ENCODE results near the gene DIS3L2.
"Not testable (repeated sequence)": the region's sequence is repeated elsewhere in the genome, so short reads cannot be mapped to it uniquely, and the experiment has no call there.

DIS3L2 gene

DNA sequence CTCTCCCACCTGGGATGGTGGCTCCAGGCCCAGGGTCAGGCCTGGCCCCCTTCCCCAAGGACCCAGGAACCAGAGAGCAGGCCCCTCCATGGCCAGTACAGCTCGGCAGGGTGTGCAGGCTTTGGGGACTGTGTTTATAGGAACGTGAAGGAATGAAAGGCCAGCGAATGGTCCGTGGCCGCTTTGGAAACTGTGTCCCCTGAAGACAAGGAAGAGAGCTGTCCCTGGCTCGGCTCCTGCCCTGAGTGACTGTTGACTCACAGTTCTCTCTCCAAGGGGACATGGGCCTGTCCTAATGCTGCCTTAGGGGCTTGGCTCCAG lies 373.3 kb downstream of the DIS3L2 start:
- DNase-seq (ENCODE audit: low read depth) = not testable (repeated sequence)

DNA sequence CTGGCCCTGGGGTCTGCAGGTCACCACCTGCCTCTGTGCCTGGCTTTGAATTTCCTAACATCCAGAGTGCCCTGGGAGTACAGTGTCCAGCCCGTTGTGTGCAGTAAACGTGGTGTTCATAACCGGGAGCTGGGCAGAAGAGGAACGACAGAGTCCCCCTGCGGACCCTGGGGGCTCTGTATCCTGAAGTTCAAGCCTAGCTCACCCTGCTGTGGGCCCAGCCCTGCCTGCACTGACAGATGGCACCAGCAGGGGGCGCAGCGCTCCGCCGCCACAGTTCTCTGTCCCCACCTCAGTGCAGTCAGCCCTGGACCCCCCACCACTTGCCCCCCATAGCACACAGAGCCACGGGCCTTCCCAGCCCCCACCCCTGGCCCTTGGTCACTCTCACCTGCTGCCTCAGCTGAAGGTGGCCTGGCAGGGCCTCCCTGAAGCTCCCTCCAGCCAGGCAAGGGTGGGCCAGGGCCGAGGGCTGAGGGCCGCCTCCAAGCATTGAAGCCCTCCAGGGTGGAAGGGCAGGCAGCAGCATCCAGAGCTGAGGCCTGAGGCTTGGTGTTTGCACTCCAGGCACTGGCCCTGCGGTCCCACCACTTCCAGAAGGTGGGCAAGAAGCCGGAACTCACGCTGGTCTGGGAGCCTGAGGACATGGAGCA lies 373.8 kb downstream of the DIS3L2 start:
- DNase-seq (ENCODE audit: low read depth) = not testable (repeated sequence)

DNA sequence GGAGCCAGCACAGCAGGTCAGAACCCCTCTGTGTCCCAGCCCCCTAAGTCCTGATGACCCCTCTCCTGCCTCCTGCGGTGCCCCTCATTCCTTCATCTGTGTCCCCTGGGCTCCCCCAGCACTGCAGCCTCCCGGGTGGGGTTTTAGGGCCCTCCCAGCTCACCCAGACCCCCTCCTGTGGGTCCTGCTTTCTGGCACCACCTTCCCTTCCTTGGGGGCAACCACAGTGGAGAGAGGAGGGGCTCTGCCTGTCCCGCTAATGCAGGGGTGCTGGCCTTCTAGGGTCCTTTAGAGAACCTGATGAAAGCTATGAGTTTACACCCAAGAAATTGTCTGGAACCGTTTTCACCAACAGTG lies 374.3 kb downstream of the DIS3L2 start:
- DNase-seq (ENCODE audit: low read depth) = no peak

DNA sequence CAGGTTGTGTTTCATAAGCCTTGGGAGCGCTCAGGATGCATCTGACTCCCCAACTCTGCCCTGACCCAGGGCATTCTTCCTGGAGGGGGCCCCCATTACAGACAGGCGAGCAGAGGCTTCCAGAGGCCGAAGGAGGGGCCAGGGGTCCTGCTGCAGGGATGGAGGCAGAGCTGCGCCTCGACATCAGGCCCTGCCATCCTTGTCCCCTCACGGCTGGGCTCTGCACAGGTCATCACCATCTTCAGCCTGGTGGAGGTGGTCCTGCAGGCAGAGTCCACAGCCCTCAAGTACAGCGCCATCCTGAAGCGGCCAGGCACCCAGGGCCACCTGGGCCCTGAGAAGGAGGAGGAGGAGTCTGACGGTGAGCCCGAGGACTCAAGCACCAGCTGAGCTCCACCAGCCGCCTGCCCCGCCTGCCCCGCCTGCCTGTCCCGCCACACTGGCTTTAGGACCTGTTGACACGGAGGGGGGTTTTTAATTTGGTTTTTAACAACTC lies 374.8 kb downstream of the DIS3L2 start:
- no peak for DNase-seq (ENCODE audit: low read depth)

DNA sequence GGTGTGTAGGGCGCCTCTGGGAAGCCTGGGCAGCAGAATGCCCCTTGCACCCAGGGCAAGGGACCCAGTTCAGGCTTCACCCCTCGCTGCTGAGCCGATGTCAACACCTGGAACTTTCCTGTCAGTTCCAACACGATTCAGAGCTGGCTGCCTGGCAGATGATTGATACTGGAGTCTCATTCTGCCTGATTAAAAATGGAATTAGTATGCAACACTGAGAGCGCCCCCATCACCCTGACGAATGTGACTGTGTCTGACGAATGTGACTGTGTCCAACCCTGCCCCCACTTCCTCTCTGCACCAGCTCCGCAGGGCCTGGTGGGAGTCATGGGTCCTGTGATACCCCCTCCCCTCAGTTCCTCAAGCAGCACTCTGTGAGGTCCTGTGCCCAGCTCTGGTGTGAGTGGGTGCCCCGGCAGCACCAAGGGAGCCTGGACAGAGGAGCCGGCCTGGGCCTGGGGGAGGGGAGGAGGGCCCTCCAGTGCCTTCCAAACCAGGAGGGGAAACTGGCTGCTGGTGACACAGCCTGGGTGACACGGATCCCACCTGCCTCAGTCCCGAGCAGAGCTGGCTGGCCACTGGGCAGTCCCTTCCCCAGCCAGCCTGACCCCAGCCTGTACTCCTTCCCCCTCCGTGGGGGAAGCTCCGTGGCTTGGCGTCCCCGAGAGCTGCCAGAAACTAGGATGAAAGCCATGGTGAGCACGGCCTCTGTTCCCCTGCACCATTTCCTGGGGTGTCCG lies 375.6 kb downstream of the DIS3L2 start:
- no peak for DNase-seq (ENCODE audit: low read depth)

DNA sequence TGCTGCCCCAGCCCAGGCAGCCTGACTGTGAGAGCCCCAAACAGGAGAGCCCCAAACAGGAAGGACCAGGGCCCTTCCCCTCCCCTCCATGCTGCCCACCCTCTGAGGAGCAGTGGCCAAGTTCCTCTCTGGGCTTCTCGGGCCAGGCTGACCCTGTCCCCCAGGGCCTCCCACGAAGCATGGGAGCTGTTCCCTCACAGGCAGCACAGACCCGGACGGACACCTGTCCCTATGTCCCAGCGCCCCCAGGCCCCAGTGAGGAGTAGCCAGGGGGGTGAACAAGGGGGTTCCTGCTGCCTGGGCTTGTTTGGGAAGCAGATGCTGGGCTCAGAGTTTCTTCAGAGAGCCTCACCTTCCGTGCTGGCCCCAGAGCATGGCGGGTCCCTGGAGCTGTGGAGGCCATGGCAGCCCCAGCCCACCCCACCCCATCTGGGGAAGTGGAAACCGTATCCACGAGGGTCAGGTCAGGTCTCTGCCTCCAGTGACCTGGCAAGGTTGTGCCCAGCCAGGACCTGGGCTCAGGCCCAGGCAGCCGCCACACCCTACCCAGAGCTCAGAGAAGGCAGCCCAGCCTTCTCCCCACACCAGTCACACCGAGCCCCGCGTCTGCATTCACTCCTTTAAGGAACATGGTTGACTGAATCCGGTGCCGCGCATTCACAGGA lies 376.7 kb downstream of the DIS3L2 start:
- not testable (repeated sequence) for DNase-seq (ENCODE audit: low read depth)

DNA sequence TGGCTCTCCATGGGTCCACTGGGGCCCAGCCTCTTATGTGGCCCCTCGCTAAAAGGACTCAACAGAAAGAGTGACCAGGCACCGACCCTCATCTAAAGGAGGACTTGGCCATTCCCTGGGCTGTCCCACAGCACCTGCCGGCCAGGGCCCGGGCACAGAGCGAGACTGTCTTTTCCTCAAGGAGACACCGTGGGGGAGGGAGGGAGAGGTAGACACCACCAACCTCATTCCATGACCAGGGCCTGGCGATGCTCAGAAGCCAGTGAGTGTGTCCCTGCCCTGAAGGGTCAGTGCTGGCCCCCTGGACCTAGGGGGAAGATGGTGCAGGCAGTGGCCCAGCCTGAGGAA lies 377.2 kb downstream of the DIS3L2 start:
- no peak for DNase-seq (ENCODE audit: low read depth)

DNA sequence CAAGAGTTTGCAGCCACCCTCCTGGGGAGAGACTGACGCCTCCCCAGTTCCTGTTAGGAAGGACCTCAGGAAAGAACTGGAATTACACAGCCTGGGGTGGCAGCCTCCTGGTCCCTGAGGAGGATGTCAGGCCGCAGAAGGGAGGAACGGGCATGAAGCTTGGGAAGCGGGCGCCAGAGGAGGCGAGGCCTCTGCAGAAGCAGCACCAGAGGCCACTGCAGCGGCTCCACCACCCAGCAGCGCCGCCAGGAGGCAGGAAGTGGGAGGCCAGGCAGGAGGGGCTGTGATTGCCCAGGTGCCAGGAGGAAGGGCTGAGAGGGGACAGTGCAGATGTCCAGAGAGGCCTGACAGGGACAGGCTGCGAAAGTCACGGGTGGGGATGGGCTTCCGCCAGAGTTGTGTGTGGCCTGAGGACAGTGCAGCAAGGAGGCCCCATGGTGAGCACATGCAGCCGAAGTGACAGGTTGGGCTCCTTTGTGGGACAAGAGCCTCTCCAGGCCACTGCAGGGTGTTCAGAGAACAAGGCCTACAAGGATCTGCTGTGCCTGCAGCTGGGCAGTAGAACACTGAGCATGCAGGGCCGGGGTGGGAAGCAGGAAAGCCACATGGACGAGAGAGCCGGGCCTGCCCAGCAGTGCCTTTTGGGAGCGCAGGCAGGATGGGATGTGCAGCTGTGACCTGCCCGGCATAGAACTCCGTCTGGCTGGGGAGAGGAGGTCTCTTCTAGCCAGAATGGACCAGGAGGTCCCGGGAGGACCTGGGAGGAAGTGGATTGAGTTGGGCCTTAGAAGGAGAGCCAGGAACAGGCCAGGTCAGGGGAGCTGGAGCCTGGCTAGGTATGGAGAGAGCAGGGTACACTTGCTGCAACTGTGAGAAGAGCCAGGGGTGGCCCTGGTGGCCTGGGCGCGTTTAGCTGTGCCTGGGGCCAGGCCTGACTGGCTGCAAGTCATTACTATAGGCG lies 377.9 kb downstream of the DIS3L2 start:
- no peak for DNase-seq (ENCODE audit: low read depth)

DNA sequence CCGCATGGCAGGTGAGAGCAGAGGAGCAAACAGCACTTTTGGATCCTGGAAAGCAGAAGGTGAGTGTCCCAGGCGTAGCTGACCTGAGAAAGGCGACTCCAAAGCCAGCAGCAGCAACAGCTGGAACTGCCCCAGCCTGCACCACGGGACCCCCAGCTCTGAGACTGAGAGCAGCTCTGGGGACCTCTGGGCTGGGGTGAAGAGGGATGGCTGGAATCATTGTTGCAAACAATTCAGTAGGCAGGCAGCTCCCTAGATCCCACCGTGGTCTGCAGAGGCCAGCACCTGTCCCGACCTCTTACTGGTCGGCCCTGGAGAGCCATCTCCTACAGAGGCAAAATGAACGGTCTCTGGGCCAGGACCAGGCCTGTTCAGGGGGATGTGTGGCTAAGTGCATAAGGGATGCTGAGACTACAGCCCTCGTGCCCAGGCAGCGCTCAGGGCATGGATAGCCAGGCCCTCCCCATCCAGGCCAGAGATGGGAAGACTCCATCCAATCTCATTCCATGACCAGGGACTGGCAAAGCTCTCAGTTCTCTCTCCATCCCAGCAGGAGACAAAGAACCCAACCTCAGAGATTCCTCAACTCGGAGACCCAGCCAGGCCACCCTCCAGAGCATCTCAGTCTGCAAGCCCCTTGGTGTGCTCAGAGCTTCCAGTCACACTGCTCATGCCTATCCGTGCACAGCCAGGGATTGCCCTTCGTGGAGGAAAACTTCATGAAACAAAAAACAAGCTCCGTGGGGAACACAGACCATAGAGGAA lies 378.8 kb downstream of the DIS3L2 start:
- no peak for DNase-seq (ENCODE audit: low read depth)

DNA sequence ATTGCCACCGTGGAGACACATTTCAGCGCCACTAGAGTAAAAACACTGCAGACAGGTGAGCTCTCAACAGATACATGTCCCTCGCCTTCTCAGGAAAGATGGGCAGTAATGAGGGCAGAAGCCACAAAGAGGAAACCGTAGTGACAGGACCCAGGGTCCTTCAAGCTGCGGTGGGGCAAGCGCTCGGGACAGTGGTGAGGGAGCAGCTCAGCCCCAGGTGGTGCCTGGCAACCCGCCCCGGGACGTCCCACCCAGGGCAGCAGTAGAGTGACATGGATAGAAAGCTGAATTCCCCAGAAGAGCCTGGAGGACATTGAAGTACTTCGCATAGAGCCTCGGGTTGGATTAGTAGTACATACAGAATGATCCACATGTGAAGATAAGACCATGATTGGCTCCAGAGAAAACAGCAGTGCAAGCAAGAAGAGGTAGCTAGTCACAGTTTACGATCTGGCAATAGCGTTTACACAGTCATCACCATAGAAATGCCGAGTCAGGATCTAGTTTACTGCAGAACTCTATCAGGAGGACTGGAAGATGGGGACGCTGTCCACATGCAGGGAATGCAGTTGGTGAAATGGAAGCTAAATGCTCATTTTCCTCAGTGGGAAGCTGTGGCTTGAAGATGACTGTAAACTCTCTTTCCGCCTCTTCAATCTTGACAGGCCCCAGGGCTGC lies 379.7 kb downstream of the DIS3L2 start:
- no peak for DNase-seq (ENCODE audit: low read depth)

DNA sequence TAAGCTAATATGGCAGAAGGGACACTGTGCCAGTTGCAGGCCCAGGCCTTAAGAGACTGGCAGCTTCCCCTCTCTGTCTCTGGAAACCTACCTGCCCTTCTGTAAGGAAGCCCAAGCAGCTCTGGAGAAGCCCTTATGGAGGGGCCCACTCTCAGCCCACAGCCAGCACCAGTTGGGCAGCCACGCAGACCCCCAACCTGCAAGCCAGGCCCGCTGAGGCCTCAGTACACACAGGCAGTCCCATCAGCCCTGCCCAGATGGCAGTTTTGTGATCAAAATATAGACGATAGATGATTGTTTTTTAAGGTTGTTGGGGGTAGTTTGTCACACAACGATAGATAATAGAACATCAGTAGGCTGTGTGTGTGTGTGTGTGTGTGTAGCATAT lies 380.2 kb downstream of the DIS3L2 start:
- no peak for DNase-seq (ENCODE audit: low read depth)

DNA sequence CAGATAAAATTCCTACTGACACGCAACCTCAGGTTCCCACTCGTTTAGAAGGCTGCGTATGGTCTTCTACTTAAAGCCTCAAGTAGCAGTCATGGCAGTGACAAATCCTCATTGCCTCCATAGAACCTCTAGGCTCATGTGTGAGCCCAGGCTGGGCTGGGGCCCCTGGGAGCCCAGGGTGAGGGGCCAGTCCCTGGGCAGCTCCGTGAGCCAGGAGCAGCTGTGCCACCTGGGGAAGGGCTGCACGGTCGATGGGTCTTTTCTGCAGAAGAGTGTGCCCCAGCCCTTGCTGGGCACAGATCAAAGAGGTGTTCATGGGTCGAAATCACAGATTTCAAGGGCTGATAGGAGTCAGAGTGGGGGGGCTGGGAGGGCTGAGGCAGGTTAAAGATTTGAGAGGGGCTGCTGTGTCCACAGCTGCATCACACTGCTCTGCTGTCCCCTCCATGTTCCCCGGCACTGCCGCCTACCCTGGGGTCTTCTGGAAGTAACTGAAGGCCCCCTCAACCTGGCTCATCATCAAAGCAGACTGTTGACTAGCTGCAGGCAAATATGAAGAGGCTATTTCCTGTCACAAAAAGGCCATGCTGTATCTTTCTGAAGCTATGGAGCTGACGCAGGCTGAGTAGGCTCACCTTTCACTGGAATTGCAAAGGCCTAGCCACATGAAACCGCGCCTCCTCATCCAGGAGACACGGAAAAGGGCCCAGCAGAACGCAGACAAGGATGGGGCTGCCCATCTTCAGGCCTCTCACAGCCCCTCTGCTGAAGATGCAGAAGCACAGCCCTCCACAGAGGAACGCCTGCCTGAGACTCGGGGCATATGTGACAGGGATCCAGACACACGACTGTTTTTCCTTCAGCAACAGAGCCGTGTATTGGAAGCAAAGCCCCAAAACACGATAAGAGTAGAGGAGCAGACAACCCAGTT lies 381.4 kb downstream of the DIS3L2 start:
- DNase-seq (ENCODE audit: low read depth) = no peak

DNA sequence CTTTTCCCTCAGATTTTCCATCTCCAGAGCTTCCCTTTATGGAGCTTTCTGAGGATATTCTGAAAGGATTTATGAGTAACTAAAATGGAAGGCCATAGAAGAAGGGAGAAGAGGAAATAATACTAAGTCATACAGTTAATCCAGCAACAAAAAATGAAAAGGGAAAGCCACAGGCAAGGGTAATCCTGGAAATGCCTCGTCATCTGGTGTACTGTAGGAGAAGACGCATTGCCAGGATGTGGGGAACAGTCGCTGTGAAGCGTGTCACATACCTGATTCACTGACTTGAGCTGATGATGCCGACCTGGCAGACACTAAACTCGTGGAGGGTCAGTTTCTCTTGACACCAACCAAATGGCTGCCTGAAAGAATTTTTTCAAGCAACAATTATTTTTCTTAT lies 382.3 kb downstream of the DIS3L2 start:
- DNase-seq (ENCODE audit: low read depth) = no peak

DNA sequence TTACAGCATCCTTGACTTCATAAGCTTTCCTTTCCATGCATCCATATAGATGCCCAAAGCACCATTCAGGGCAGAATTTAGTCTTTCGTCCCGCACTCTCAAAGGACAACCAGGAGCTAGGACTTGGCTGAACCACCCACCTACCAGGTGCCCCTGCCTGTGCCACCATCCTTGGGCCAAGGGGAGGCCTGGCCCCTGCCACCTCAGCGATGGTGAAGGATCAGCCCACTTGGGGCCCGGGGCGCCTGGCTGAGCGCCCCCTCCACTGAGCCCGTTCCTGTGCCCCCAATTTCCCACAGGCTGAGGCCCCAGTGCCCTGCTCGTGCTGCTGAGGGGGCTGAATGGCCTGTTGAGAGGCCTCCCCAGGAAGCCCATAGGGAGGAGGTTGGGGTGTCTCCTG lies 383.7 kb downstream of the DIS3L2 start:
- DNase-seq (ENCODE audit: low read depth) = no peak

DNA sequence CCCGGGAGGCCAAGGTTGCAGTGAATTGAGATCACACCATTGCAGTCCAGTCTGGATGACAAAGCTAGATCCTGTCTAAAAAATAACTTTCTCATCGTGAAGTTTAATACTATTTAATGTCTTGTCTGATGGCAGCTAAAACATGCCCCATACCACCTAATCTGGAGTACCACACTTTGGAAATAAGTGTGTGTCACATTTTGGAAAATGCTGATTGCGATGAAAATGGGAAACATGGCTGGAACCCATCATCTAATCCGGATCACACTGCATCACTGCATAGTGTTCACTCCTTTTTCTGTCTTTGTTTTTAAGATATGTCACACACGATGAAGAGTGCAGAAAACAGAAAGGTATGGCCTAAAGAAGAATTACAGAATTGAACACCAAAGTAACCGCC lies 385.9 kb downstream of the DIS3L2 start:
- DNase-seq (ENCODE audit: low read depth) = no peak

DNA sequence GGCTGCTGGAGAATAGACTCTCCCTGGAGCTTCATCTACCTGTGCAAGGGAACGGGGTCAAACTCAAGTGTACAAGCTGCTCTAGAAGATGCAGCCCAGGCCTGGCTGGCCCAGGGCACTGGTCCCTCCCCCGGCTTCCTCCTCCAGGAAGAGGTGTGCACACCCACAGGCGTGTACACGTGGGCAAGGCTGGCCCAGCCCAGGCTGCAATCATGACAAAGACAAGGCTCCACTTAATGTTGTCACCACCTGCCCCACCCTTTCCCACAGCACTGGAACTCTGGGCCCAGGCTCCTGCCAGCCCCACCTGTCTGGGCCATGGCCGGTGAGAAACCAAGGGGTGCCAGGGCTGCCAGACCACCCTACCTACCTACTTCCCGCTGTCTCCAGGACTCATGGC lies 387.4 kb downstream of the DIS3L2 start:
- no peak for DNase-seq (ENCODE audit: low read depth)

DNA sequence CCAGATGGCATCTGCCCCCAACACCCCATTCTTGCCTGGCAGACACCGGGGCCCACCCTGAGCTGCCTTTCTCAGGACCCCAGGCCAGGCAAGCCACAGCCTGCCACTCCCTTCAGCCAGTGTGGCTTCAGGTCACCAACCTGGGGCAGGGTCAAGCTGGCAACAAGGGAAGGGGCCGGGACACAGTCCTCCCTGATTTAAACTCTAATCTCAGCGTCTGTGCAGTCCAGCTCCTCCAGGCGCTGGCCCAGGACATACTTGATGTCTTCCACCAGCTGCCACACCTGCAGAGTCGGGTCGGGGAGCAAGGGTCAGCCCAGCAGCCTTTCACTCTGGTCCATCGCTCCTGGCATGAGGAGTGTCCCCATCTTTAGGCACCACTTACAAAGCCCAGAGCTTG lies 388.0 kb downstream of the DIS3L2 start:
- no peak for DNase-seq (ENCODE audit: low read depth)

DNA sequence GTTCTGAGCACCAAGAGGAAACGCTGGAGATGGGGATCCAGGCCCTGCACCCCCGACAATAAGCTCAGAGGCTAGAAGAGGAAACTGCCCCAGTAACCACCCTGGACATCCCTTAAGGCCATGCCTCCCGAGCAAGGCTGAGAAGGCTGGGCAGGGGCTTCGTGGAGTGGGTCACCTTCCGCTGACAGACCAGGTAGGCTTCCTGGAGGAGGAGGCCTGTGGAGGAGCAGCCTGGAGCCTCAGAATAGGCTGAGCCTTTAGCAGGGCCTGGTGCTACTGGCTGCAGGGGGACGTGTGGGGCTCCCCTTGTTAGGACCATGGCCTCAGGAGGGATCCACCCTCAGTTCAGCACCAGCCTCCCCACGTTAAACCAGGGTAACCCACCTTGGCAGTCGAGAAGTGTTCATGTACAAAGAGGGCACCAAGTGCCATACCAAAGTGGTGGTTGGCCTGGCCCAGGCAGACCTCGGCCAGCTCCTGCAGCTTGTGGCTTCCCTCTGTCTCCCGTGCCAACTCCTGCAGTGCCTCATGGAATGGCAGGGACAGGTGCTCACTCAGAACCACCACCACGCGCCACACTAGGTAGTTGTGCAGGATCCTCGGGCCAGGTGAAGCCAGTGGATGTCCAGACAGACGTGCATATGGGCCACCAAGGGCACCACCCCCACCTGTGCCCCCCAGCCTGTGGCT lies 388.6 kb downstream of the DIS3L2 start:
- no peak for DNase-seq (ENCODE audit: low read depth)
